Globus pallidus (tissue), 1 donor: ENCODE results near the gene ARHGAP6.
"Not testable (repeated sequence)": the region's sequence is repeated elsewhere in the genome, so short reads cannot be mapped to it uniquely, and the experiment has no call there.

Source experiments
- DNase-seq: peaks from one replicate; pipeline ENCODE4 v3.0.0-alpha.2; 2015; ENCODE audit warnings: low spot score

The ARHGAP6 gene

DNA sequence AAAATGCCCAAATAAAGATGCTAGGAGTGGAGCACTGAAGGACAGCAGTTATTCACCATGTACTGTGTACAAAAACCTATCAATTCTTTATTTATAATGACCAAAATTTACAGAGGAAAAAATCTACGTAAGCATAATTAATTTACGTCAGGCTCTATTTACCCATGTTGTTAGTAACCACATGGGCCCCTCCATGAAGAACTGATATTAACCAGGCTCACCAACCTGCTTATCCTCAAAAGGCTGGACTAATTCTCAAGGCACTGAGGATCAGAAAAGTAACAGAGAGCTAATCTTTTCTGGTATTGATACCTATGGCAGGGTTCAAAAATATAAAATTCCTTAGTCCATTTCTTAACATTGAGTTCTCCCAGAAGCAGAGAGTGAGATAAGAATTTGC is 140.0 kb downstream of the ARHGAP6 start:
- no peak for DNase-seq

DNA sequence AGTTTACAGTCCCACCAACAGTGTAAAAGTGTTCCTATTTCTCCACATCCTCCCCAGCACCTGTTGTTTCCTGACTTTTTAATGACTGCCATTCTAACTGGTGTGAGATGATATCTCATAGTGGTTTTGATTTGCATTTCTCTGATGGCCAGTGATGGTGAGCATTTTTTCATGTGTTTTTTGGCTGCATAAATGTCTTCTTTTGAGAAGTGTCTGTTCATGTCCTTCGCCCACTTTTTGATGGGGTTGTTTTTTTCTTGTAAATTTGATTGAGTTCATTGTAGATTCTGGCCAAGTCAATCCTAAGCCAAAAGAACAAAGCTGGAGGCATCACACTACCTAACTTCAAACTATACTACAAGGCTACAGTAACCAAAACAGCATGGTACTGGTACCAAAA is 146.5 kb downstream of the ARHGAP6 start:
- DNase-seq: not testable (repeated sequence)

DNA sequence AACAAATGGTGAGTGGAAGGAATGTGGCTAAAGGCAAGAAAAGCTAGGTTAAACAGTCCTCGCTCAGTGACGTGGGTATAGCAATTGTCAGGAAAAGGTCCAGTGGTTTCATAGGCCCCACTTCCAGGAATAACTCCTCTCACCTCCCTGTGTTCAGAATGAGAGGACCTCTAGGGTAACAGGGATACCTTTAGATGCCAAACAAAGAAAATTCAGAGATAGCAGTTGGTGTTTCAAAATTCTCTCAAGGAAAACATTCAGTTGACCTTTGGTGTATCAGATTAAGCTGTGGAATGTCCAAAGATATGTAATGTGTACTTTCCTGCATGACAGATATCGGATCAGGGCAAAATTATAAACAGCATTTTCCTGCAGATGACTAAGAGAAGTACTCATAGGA is 155.9 kb downstream of the ARHGAP6 start:
- DNase-seq: no peak

DNA sequence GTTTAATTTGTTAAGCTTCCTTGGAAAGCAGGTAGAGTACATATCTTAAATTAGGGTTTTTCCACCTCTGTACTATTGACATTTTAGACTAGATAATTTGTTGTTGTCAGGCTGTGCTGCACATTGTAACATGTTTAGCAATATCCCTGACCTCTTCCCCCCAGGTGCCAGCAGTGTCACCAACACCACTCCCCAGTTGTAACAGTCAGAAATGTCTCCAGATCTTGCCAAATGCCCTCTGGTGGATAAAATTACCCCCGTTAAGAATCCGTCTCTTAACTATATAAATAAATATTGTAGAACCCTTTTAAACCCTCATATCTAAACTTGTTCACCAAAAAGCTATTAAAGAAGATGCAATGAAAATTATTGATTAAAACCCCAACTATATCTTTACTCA is 161.5 kb downstream of the ARHGAP6 start:
- DNase-seq: no peak

DNA sequence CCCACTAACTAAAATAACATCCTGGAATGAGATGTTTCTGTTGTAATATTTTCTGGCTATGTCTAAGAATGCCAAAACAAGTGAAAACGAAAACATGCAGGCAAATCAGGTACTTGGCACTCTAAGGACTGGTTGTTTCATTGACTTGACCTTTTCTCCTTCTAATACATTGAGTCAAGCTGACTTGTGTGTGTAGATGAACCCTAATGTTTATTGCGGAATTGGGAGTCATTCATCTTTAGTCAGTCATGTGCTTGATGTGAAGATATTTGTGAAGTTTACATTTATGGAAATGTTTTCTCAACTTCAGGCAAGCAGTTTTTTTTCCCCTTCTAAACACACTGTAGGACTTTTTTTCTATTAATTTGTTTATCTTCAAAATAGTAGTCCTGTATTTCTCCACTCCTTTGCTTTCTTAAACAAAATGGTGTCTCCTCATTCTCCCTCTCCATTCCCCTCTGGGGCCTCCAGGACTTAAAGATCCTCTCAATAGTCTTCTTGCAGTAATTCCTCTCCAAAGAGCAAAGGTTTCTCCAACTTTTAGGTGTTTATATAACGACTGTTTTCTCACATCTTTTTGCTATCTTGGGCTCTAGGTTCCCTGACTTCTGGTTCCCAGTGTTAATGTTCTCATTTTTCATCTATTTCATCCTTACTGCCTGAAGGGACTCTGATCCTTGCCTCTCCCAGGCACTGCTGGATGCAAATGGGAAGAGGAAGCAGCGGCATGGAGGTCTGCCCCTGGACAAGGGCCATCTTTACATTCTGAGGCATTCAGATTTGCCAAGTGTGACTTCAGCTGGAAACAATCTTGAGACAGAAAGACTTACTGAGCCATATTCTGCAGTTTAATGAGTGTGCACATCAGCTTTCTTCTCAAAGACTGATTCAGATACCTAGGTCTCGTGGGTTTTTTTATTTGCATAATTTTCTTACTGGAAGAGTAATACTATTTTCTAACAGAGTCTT is 166.4 kb downstream of the ARHGAP6 start:
- DNase-seq: no peak

DNA sequence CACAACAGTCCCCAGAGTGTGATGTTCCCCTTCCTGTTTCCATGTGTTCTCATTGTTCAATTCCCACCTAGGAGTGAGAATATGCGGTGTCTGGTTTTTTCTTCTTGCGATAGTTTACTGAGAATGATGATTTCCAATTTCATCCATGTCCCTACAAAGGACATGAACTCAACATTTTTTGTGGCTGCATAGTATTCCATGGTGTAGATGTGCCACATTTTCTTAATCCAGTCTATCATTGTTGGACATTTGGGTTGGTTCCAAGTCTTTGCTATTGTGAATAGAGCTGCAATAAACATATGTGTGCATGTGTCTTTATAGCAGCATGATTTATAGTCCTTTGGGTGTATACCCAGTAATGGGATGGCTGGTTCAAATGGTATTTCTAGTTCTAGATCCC is 174.3 kb downstream of the ARHGAP6 start:
- DNase-seq: not testable (repeated sequence)

DNA sequence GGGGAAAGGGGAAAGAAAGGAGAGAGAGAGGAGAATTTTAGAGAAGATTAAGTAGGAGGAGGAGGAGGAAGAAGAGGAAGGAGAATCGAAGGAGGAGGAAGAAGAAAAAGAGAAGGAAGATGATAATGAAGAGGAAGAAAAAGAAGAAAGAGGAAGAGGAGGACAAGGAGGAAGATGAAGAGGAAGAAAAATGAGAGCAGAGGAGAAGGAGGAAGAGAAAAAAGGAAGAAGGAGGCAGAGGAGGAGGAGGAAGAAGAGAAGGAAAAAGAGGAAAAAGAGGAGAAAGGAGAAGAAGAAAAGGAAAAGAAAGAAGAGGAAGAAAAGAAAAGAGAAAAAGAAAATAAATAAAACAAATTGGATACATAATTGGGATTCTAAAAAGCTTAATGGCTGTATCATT is 181.4 kb downstream of the ARHGAP6 start:
- DNase-seq: no peak

DNA sequence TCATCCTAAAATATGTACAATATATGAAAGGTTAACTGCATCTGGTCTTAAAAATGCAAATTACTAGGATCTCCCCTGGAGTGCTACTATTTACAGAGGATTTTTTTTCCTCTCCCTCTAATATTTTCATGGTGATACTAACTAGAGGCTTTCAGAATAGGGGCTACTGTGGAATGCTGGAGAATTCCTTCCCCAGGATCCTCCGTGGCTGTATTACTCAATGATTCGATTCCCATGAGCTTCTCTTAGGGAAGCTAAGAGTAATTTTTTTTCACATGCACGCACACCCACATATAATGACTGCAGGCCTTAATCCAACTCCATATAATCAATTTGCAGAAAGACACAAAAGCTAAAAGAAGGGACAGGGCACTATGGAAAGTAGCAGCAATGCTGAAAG is 184.7 kb downstream of the ARHGAP6 start:
- DNase-seq: no peak

DNA sequence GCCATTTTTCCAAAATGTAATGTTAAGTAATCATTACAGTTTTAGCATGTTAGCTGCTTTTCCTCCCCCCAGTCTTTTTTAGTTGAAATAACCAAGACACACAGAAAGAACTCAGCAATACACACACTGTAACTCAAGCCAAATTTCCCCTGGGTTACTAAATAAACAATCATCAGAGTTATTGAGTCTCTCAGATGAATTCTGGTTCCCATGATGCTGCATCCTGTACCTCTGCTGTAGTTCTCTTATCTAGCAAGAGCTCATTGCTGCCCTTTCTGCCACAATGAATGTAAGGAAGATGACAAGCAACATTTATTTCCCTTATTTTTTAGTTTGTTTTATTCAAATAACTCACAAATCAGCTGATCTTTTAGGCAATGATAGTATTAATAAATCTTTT is 185.1 kb downstream of the ARHGAP6 start:
- DNase-seq: no peak

DNA sequence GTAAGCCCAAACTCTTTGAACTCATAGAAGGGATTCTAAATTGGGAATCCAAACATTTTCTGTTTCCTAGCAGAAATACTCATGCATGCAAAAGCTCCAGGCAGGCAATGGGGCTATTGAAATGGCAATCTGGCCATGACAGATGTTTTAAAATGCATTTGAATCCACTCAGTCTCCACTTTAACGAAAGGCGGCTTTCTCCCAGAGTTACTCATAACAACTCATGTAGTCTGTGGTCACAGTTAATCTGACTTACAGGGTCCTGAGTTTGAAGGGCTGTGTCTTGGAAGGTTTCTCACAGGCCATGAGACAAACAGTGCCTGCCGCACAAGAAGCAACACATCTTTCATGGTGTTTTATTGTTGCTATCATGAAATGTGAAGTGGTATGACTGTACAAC is 186.8 kb downstream of the ARHGAP6 start:
- DNase-seq: no peak

DNA sequence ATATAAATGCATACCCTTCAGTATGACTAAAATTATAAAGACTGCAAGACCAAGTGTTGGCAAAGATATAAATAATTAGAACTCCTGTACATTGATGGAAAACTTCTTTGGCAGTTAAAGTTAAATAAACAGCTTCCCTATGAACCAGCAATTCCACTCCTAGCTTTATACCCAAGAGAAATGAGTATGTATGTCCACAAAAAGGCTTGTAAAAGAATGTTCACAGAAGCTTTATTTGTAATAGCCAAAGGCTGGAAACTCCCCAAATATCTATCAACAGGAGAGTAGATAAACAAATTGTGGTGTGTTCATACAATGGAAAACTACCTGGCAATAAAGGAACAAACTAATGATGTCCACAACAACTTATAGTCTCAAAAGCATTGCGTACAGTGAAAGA is 187.7 kb downstream of the ARHGAP6 start:
- DNase-seq: no peak

DNA sequence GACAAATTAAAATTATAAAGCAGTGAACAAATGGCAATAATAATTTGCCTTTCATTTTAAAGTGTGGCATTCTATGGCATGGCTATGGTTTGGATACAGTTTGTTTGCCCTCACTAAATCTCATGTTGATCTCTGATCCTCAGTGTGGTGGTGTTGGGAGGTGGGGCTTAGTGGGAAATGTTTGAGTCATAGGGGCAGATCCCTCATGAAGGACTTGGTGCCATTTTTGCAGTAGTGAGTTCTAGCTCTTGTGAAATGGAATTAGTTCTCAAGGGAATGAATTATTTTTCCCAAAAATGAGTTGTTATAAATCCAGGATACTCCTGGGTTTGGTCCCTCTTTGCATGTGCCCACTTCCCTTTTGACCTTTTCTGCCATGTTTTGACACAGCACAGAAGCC is 191.1 kb downstream of the ARHGAP6 start:
- DNase-seq: no peak

DNA sequence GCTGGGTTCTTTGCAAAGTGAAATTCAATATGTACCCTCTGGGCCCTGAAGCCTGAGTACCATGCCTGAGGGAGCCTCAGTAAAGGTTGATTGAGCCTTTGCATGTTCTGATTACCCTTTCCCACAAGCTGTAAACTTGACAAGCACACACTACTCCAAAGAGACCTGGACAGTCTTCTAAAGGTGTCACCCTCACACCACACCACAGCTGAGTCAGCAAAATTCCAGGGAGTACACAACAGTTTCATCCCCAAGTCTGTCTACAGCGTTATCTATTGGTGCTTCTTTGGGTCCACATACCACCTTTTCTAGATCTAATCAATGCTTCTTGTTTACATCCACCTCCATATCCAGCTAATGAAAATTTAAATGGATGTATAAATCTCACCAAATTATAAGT is 191.7 kb downstream of the ARHGAP6 start:
- no peak for DNase-seq

DNA sequence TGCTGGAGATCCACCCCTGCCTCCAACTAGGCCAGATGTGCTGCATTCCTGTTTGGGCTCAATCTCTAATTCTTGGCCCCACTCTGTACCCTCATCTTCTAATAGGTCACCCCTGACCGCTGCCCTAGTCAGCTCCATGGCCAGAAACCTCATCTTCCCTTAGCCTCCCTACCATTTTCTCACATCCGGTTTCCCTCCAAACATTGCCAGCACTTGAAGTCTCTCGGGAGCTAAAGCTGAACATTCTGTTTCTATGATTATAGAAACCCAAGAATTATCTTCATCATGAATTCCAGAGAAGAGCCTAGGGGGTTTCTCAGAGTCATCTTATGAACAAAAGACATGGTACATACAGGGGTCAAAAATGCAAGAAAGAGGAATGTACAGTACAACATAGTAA is 192.8 kb downstream of the ARHGAP6 start:
- DNase-seq: no peak

DNA sequence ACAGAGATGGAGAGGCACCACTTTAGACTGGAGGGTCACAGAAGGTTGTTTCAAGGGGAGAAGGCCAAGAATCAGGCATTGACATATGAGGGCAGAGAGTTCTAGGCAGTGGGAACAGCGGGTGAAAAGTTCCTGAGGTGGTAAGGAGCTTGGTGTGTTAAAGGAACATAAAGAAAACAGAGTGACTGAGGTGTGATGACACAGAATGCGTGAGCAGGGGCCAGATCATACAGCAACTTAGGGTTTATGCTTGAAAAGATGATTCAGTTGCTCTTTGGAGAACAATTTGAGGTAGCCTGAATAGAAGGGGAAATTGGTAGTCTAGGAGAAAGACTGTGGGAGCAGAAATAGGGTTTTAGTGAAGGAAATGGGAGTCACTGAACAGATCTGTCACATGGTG is 193.3 kb downstream of the ARHGAP6 start:
- DNase-seq: no peak

DNA sequence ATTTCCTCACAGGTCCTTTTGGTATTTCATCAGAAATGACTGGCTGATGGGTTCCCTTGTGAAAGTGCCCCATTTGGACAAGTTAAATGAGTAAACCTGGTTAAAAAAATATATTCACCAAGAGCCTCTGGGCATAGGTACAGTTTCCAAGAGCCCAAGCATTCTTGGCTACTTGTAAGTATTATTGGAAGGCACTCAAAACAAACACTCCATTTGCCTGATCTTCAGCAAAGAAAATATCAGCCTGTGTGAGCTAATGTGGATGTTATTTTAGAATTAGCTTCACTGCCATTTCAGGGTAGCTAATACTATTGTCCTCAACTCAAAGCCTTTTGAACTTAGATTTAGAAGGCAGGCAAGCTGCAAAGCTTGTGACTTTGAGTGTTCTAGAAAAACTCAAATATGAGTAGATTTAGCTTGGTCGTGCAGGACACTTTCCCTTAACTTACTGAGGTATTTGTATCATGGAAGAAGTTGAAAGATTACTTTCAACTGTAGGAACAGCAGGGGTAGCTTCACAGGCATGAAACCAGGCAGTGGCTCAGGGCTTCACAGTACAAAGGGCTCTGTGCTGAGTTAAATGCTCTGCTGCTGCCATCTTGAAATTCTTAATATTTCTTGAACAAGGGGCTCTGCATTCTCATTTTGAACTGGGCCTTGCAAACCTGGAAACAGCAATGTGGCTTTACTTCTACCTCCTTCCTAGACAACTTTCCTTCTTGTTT is 195.3 kb downstream of the ARHGAP6 start:
- no peak for DNase-seq

DNA sequence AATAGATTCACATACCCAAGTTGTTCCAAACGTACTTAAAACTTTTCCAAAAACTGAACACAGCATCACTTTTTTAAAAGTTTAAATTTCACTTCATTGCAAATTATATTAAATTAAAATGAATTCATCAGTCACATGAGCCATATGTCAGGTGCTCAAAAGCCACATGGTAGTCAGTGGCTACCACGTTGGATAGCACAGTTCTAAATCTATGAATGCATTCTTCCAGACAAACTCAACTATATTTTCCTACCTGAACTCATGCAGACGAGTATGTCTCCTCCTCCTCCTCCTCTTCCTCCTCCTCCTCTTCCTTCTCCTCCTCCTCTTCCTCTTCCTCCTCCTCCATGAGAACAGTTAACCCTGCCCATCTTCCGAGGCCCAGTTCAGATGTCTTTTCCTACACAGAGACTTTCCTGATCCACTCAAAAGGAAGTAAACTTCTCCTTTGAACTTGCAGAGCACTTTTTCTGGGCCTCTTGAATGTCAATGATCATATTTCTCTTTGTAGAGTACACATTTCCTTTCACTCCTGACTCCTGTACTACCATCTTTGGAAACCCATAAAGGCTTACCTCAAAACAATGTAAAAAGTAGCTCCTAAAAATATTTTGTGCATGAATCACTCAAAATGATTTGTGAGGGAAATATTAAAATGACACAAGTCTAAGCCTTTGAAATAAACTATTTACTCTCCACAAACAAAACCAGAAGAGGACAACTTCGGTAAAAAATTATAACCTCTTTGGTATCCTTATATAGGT is 199.9 kb downstream of the ARHGAP6 start:
- no peak for DNase-seq

DNA sequence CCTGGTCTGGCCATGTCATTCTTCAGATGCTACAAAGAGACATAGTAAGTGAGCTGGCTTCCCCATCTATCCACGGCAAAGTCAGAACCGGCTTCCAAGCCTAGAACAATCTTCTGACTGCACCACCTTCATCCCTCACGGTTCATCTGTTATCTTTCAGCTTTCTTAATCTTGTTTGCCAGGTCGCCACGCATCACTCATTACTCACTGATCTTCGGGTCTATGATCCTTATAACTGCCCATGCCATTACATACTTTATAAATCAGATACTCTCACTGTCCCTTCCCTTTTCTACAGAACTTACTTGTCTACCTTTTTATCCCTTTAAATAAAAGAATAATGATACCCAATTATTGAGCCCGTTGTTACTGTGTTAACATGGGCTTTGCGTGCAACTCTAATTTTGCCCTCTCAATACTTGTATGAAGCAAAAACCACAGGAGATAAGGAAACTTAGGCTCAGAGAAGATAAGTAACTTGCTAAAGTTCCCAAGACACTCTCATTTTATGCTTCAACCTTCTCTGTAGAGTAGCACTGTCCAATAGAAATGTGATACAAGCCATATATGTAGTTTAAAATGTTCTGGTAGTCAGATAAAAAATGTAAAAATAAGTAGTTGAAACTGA is 200.8 kb downstream of the ARHGAP6 start:
- DNase-seq: no peak

DNA sequence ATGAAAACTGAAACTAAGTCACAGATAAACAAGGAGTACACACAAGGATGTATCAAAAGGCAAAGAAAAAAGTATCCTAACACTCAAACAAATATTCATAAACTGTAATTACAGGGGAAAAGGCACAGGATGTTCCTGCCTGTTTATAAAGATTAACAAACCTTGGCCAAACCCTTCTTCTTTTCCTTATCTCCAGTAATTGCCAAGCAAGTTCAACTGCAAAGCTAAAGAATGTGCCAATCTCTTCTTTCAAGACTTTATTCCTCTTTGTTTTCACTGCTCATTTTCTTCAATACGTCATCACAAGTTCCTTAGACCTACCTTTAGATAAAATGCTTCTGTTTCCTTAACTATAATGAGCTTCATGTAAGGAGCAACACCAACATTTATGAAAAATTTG is 201.3 kb downstream of the ARHGAP6 start:
- DNase-seq: no peak

DNA sequence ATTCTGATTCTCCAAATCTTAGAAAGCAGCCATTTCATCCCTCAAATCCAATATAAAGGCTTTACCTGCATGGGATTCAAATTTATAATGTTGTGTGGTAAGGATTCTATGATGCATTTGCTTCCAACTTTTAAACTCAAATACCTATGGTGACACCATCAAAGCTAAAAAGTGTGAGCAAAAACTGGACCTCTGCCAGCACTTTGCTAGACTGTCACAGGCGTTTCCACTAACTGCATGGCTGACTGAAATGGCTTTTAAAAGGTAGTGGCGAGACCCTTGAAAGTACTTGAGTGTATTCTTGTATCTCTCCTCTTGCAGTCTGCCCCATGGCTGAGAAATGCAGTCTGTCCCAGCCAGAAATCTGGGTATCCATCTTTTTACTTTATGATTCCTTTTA is 203.1 kb downstream of the ARHGAP6 start:
- no peak for DNase-seq

DNA sequence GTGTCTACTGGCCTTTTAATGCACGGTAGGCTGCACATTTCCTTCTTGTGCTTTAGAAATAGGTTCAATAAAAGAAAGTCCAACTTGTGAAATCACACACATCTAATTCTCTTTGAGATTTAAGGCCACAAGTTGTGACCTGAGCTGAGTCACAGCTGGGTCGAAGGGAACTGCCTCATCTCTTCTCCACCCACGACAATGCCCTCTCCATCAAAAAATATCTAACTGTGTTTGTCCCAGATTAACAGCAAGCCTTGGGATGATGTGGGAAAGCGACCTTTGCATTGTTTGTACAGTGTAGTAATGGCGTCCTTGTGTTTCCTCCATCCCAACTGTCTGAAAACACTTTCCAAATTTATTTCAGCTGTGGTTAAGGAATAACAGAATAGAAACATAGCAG is 203.6 kb downstream of the ARHGAP6 start:
- no peak for DNase-seq
